ENCODE data around the gene ATL3.

DNA sequence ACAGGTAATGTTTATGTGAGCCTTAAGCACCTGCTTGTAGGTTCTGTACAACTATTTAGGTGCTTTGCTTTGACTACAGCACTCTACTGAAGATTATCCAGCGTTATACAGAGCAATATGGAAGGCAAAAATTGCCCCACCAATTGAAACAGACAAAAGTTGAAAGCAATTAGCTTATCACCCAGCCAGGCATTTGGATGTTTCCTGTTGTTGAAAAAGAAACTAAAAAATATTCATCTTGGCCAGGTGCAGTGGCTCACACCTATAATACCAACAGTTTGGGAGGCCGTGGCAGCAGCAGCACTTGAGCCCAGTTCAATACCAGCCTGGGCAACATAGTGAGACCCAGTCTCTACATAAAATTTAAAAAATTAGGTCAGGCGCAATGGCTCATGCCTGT is 18.5 kb downstream of the ATL3 start:
- TF ChIP-seq CTCF (IDR thresholded peaks at IDR 0.05) (no peak), POLR2A (IDR thresholded peaks at IDR 0.05) (no peak)
